22Rv1 (cell line): Measurements from ENCODE around the gene C8A.

Experiments
- H3K27ac ChIP-seq: fragments of 450-650 bp; 2 replicates; pipeline ENCODE4 v1.5.1; 2017
- ZFX ChIP-seq: fragments of 450-650 bp; IDR thresholded peaks from 2 replicates; pipeline ENCODE4 v1.6.1; 2017; ENCODE audit warnings: antibody characterized with exemption, borderline replicate concordance
- TF ChIP-seq, protein P1 (sequence below): fragments of 450-650 bp; IDR thresholded peaks from 2 replicates; pipeline ENCODE4 v1.5.1; 2017; ENCODE audit warnings: mild to moderate bottlenecking

Gene C8A

GRCh38 chr1:56880774-56881173 is 26.2 kb downstream of the C8A start:
- no peak overlapping the region for H3K27ac ChIP-seq
- TF ChIP-seq, protein P1, sequence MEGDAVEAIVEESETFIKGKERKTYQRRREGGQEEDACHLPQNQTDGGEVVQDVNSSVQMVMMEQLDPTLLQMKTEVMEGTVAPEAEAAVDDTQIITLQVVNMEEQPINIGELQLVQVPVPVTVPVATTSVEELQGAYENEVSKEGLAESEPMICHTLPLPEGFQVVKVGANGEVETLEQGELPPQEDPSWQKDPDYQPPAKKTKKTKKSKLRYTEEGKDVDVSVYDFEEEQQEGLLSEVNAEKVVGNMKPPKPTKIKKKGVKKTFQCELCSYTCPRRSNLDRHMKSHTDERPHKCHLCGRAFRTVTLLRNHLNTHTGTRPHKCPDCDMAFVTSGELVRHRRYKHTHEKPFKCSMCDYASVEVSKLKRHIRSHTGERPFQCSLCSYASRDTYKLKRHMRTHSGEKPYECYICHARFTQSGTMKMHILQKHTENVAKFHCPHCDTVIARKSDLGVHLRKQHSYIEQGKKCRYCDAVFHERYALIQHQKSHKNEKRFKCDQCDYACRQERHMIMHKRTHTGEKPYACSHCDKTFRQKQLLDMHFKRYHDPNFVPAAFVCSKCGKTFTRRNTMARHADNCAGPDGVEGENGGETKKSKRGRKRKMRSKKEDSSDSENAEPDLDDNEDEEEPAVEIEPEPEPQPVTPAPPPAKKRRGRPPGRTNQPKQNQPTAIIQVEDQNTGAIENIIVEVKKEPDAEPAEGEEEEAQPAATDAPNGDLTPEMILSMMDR, result no peak
- no peak for TF ChIP-seq ZFX

- H3K27ac ChIP-seq, result no peak overlapping the region
- TF ChIP-seq ZFX, result no peak
- TF ChIP-seq, protein P1, result no peak
Measured at GRCh38 chr1:56881417-56881816, 26.8 kb downstream of the C8A start.

DNA sequence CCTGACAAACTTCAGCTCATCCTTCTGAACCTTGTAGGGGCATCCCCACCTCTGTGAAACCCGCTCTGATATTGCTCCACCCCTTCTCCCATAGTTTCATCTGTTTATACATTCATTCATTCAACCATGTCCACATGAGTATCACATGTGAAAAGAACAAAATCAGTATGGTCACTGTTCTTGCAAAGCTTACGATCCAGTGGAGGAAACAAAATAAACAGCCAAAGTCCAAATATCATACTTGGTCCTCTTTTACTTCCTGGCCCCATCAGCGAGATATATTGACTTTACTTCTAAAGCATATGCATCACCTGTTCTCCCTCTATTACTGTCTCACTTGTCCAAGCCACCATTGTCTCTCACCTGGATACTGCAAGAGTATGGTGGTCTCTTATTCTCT is 35.6 kb downstream of the C8A start:
- TF ChIP-seq, protein P1, result no peak
- no peak for TF ChIP-seq ZFX
- no peak overlapping the region for H3K27ac ChIP-seq

- TF ChIP-seq, protein P1, result no peak
- no peak for TF ChIP-seq ZFX
- H3K27ac ChIP-seq, result no peak overlapping the region
Measured at GRCh38 chr1:56894014-56894413, 39.4 kb downstream of the C8A start.

- TF ChIP-seq, protein P1, result no peak
- no peak overlapping the region for H3K27ac ChIP-seq
Measured at GRCh38 chr1:56897150-56898004, 42.8 kb downstream of the C8A start.

DNA sequence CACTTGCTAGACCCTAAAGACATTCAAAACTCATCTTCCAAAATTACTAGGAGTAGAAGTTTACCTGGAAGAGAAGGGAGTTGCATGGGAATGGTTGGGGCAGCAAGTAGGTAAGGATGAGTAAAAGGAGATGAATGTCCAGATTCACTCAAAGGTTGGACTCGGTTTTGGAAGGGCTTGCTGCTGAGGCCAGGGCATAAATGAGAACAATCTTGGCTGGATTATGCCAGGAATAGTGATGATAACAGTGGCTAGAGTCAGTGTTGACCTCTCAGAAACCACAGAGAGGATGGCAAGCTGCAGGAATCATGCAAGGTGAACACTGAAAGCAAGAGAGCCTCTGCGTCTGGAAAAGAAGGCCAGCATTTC is 43.4 kb downstream of the C8A start:
- H3K27ac ChIP-seq, result no peak overlapping the region
- no peak for TF ChIP-seq ZFX
- TF ChIP-seq, protein P1, result no peak

GRCh38 chr1:56898879-56899278 is 44.3 kb downstream of the C8A start:
- no peak overlapping the region for H3K27ac ChIP-seq
- TF ChIP-seq, protein P1, result no peak
- TF ChIP-seq ZFX, result no peak
